M059J (cell line): ENCODE results near the gene APH1B. TPM values are rescaled to one million over a fixed set of nuclear protein-coding genes. Genes with fewer than 3 reads are reported as not detected.
"Not testable (repeated sequence)": the region's sequence is repeated elsewhere in the genome, so short reads cannot be mapped to it uniquely, and the experiment has no call there.

Experiments used
- DNase-seq: peaks from one replicate; pipeline ENCODE4 v3.0.0-alpha.2; 2012; ENCODE audit warnings: low read depth
- total RNA-seq: library from RNA; depleted of rRNA; stranded (reverse); fragments of >200 nt; shearing (Covaris generic); gene quantifications from 2 replicates; pipeline ENCODE4 v1.2.3, GENCODE V29; 2014

Gene APH1B
- total RNA-seq, 1 experiment from 2014 or later, result 7.7 TPM

- no peak for DNase-seq
Observed at GRCh38 chr15:63296195-63296594, 18.8 kb downstream of the APH1B start.

- no peak for DNase-seq
Observed at GRCh38 chr15:63299943-63300575, 22.7 kb downstream of the APH1B start.

GRCh38 chr15:63301088-63301487 lies 23.7 kb downstream of the APH1B start:
- DNase-seq, result no peak

GRCh38 chr15:63305260-63305659 lies 27.9 kb downstream of the APH1B start:
- DNase-seq, result no peak

- no peak for DNase-seq
Observed at GRCh38 chr15:63306492-63307073, 29.2 kb downstream of the APH1B start.

- no peak for DNase-seq
Observed at GRCh38 chr15:63308491-63308890, 31.1 kb downstream of the APH1B start.

GRCh38 chr15:63308947-63309346 lies 31.5 kb downstream of the APH1B start:
- DNase-seq, result no peak

- no peak for DNase-seq
Observed at GRCh38 chr15:63310646-63311045, 33.2 kb downstream of the APH1B start.

- DNase-seq, result no peak
Observed at GRCh38 chr15:63312286-63312685, 34.9 kb downstream of the APH1B start.

- DNase-seq, result no peak
Observed at GRCh38 chr15:63313825-63314224, 36.4 kb downstream of the APH1B start.

- no peak for DNase-seq
Observed at GRCh38 chr15:63314409-63314808, 37.0 kb downstream of the APH1B start.

- DNase-seq, result no peak
Observed at GRCh38 chr15:63318344-63318743, 40.9 kb downstream of the APH1B start.

GRCh38 chr15:63319065-63319464 lies 41.7 kb downstream of the APH1B start:
- DNase-seq, result no peak

GRCh38 chr15:63320446-63320845 lies 43.0 kb downstream of the APH1B start:
- DNase-seq, result not testable (repeated sequence)

- not testable (repeated sequence) for DNase-seq
Observed at GRCh38 chr15:63320981-63321380, 43.6 kb downstream of the APH1B start.

GRCh38 chr15:63321462-63321861 lies 44.1 kb downstream of the APH1B start:
- no peak for DNase-seq

- DNase-seq, result peak; percentile 27
Observed at GRCh38 chr15:63322541-63322940, 45.1 kb downstream of the APH1B start.

GRCh38 chr15:63323798-63324563 lies 46.6 kb downstream of the APH1B start:
- no peak for DNase-seq

- DNase-seq, result no peak
Observed at GRCh38 chr15:63324770-63325169, 47.4 kb downstream of the APH1B start.

- DNase-seq, result no peak
Observed at GRCh38 chr15:63327648-63328421, 50.4 kb downstream of the APH1B start.

- peak; percentile 24 for DNase-seq
Observed at GRCh38 chr15:63329567-63330350, 52.4 kb downstream of the APH1B start.
